GM21723 (cell line): ENCODE results near the gene AGPAT3.
"Not testable (repeated sequence)": the region's sequence is repeated elsewhere in the genome, so short reads cannot be mapped to it uniquely, and the experiment has no call there.

Experiments
- ATAC-seq: cut with Tn5 transposase; IDR thresholded peaks from one replicate; pipeline ENCODE4 v1.9.1; 2021; ENCODE audit warnings: mild to moderate bottlenecking, moderate library complexity; ENCODE audit not compliant: unreplicated experiment

The AGPAT3 gene

GRCh38 chr21:43864962-43865539 lies at the start of gene AGPAT3:
AGPAT3 (plus strand) TSS chr21:43865223; CDS start chr21:43959682, 94,459 bp downstream.
- ATAC-seq = no peak

- no peak for ATAC-seq
These were observed 49.0 kb upstream of the AGPAT3 start for GRCh38 chr21:43815991-43816390.

- ATAC-seq = no peak
These were observed 48.4 kb upstream of the AGPAT3 start for GRCh38 chr21:43816611-43817071.

GRCh38 chr21:43817157-43818086 lies 47.6 kb upstream of the AGPAT3 start:
- no peak for ATAC-seq

- no peak for ATAC-seq
These were observed 46.3 kb upstream of the AGPAT3 start for GRCh38 chr21:43818685-43819084.

- no peak for ATAC-seq
These were observed 45.3 kb upstream of the AGPAT3 start for GRCh38 chr21:43819511-43820405.

GRCh38 chr21:43820466-43820865 lies 44.6 kb upstream of the AGPAT3 start:
- ATAC-seq = no peak

GRCh38 chr21:43822166-43822565 lies 42.9 kb upstream of the AGPAT3 start:
- ATAC-seq = not testable (repeated sequence)

GRCh38 chr21:43822741-43823140 lies 42.3 kb upstream of the AGPAT3 start:
- ATAC-seq = not testable (repeated sequence)

GRCh38 chr21:43824333-43825241 lies 40.4 kb upstream of the AGPAT3 start:
- ATAC-seq = no peak

GRCh38 chr21:43825242-43825935 lies 39.6 kb upstream of the AGPAT3 start:
- ATAC-seq = no peak

- no peak for ATAC-seq
These were observed 38.9 kb upstream of the AGPAT3 start for GRCh38 chr21:43825936-43826622.

GRCh38 chr21:43826623-43826974 lies 38.4 kb upstream of the AGPAT3 start:
- ATAC-seq = no peak

GRCh38 chr21:43827015-43827611 lies 37.9 kb upstream of the AGPAT3 start:
- ATAC-seq = no peak

- ATAC-seq = no peak
These were observed 35.9 kb upstream of the AGPAT3 start for GRCh38 chr21:43829161-43829560.

GRCh38 chr21:43829575-43830119 lies 35.4 kb upstream of the AGPAT3 start:
- no peak for ATAC-seq

- ATAC-seq = no peak
These were observed 32.9 kb upstream of the AGPAT3 start for GRCh38 chr21:43832158-43832550.

GRCh38 chr21:43832648-43833047 lies 32.4 kb upstream of the AGPAT3 start:
- ATAC-seq = no peak
